GM23338 (cell line): ENCODE measurements around the gene IFIT5. TPM values are rescaled to one million over a fixed set of nuclear protein-coding genes. Genes with fewer than 3 reads are reported as not detected.

ENCODE experiments used
- ATAC-seq: fragments of 200-7000 bp; cut with Tn5 transposase; 3 replicates; pipeline ENCODE4 v1.9.1; 2020
- DNase-seq: peaks from one replicate; pipeline ENCODE4 v3.0.0-alpha.2; 2015; ENCODE audit warnings: low spot score
- H2AFZ ChIP-seq: fragments of 200-600 bp; sonication (generic); 2 replicates; pipeline ENCODE4 v1.8.0; 2016; ENCODE audit warnings: antibody characterized with exemption, mild to moderate bottlenecking, moderate library complexity
- H3F3A ChIP-seq: fragments of 200-600 bp; sonication (generic); replicated peaks from 2 replicates; pipeline ENCODE4 v1.8.0; 2017; ENCODE audit warnings: antibody characterized with exemption, mixed run types, low read depth
- H3K27ac ChIP-seq: fragments of 200-600 bp; sonication (generic); 2 replicates; pipeline ENCODE4 v1.6.1; 2016; ENCODE audit warnings: low read depth
- H3K27me3 ChIP-seq: fragments of 200-600 bp; sonication (generic); 2 replicates; pipeline ENCODE4 v1.8.0; 2016; ENCODE audit warnings: mild to moderate bottlenecking, mixed run types, moderate library complexity; ENCODE audit not compliant: insufficient read depth
- H3K36me3 ChIP-seq: fragments of 200-600 bp; sonication (generic); 2 replicates; pipeline ENCODE4 v1.8.0; 2016; ENCODE audit warnings: mild to moderate bottlenecking; ENCODE audit not compliant: insufficient read depth
- H3K4me1 ChIP-seq: fragments of 200-600 bp; sonication (generic); 2 replicates; pipeline ENCODE4 v1.8.0; 2016; ENCODE audit warnings: mild to moderate bottlenecking, moderate library complexity; ENCODE audit not compliant: insufficient read depth
- H3K4me2 ChIP-seq: fragments of 200-600 bp; sonication (generic); 2 replicates; pipeline ENCODE4 v1.7.1; 2017; ENCODE audit warnings: mixed run types
- H3K4me3 ChIP-seq: fragments of 200-600 bp; sonication (generic); 2 replicates; pipeline ENCODE4 v1.6.1; 2016; ENCODE audit warnings: mixed run types
- H3K79me2 ChIP-seq: fragments of 200-600 bp; sonication (generic); replicated peaks from 2 replicates; pipeline ENCODE4 v1.8.0; 2017; ENCODE audit warnings: mild to moderate bottlenecking; ENCODE audit not compliant: insufficient read depth
- H3K9me2 ChIP-seq: fragments of 200-600 bp; sonication (generic); 2 replicates; pipeline ENCODE4 v1.8.0; 2017; ENCODE audit not compliant: insufficient read depth
- H4K20me1 ChIP-seq: fragments of 200-600 bp; sonication (generic); replicated peaks from 2 replicates; pipeline ENCODE4 v1.8.0; 2017; ENCODE audit warnings: mild to moderate bottlenecking; ENCODE audit not compliant: insufficient read depth
- H3K27ac Mint-ChIP-seq: 2 replicates; pipeline ENCODE4 v1.8.0; 2020; ENCODE audit warnings: inconsistent platforms, mild to moderate bottlenecking, moderate library complexity, mixed read lengths
- H3K27me3 Mint-ChIP-seq: 3 replicates; pipeline ENCODE4 v1.8.0; 2022; ENCODE audit warnings: low read depth, mild to moderate bottlenecking, moderate library complexity, mixed read lengths, inconsistent platforms; ENCODE audit not compliant: insufficient read depth, poor library complexity
- H3K36me3 Mint-ChIP-seq: 3 replicates; pipeline ENCODE4 v1.8.0; 2021; ENCODE audit warnings: low read depth, mild to moderate bottlenecking, inconsistent platforms, moderate library complexity, mixed read lengths
- H3K4me1 Mint-ChIP-seq: 3 replicates; pipeline ENCODE4 v1.8.0; 2020; ENCODE audit warnings: mild to moderate bottlenecking, inconsistent platforms, mixed read lengths
- H3K4me3 Mint-ChIP-seq: 3 replicates; pipeline ENCODE4 v1.8.0; 2021; ENCODE audit warnings: moderate library complexity, mild to moderate bottlenecking, inconsistent platforms, mixed read lengths
- H3K9me3 Mint-ChIP-seq: 3 replicates; pipeline ENCODE4 v1.8.0; 2020; ENCODE audit warnings: moderate library complexity, mild to moderate bottlenecking, inconsistent platforms, mixed read lengths
- CREB1 ChIP-seq: fragments of 250-450 bp; sonication (Bioruptor Pico); IDR thresholded peaks from 2 replicates; pipeline ENCODE4 v1.5.0; 2020; ENCODE audit warnings: low read depth, mild to moderate bottlenecking, moderate library complexity
- EZH2 ChIP-seq: fragments of 200-600 bp; sonication (generic); IDR thresholded peaks from one replicate; pipeline ENCODE4 v1.8.0; 2017; ENCODE audit warnings: antibody characterized with exemption, mild to moderate bottlenecking, low read depth; ENCODE audit not compliant: unreplicated experiment
- EZH2phosphoT487 ChIP-seq: fragments of 200-600 bp; sonication (generic); IDR thresholded peaks from one replicate; pipeline ENCODE4 v1.8.1; 2018; ENCODE audit warnings: antibody characterized with exemption; ENCODE audit not compliant: unreplicated experiment
- JUNB ChIP-seq: IDR thresholded peaks from one replicate; pipeline ENCODE4 v1.6.1; 2016; ENCODE audit warnings: antibody characterized with exemption; ENCODE audit not compliant: unreplicated experiment
- NANOG ChIP-seq: IDR thresholded peaks from 2 replicates; pipeline ENCODE4 v1.6.1; 2016; ENCODE audit warnings: antibody characterized with exemption, borderline replicate concordance
- POLR2AphosphoS5 ChIP-seq: IDR thresholded peaks from 2 replicates; pipeline ENCODE4 v1.6.1; 2016; ENCODE audit warnings: antibody characterized with exemption, low read depth
- STAT1 ChIP-seq: IDR thresholded peaks from one replicate; pipeline ENCODE4 v1.6.1; 2016; ENCODE audit warnings: antibody characterized with exemption; ENCODE audit not compliant: unreplicated experiment
- ZNF114 ChIP-seq: fragments of 250-450 bp; sonication (Bioruptor Pico); IDR thresholded peaks from 2 replicates; pipeline ENCODE4 v1.5.0; 2020; ENCODE audit warnings: mild to moderate bottlenecking, moderate library complexity
- ZNF331 ChIP-seq: fragments of 250-450 bp; sonication (Bioruptor Pico); IDR thresholded peaks from 2 replicates; pipeline ENCODE4 v1.5.0; 2020; ENCODE audit warnings: low read depth, mild to moderate bottlenecking, moderate library complexity
- polyA plus RNA-seq: library from polyadenylated mRNA; unstranded; fragments of >200 nt; fragmentation: Nextera tagmentation; extraction: Ambion mirVana; gene quantifications from 2 replicates; pipeline ENCODE4 v1.2.1, GENCODE V29; 2016
- total RNA-seq: library from RNA; depleted of rRNA; stranded (reverse); fragments of >200 nt; shearing (Covaris generic); gene quantifications from 2 replicates; pipeline ENCODE4 v1.2.3, GENCODE V29; 2014
- TF ChIP-seq, protein P1 (sequence below), 2 experiments: fragments of 200-600 bp in 1 of 2; sonication (generic) in 1 of 2; conservative IDR thresholded peaks; 2 replicates each; pipeline versions ENCODE4 v1.5.1 to v1.6.1; 2016 to 2017; ENCODE audit warnings: antibody characterized with exemption in 2 of 2, low read depth in 2 of 2, mild to moderate bottlenecking in 2 of 2, moderate library complexity in 1 of 2
- TF ChIP-seq, protein P2 (sequence below): IDR thresholded peaks from one replicate; pipeline ENCODE4 v1.6.1; 2018; ENCODE audit warnings: antibody characterized with exemption; ENCODE audit not compliant: unreplicated experiment
- TF ChIP-seq, protein P3 (sequence below): fragments of 250-450 bp; sonication (Bioruptor Pico); IDR thresholded peaks from 2 replicates; pipeline ENCODE4 v1.5.0; 2020; ENCODE audit warnings: mild to moderate bottlenecking, moderate library complexity
- TF ChIP-seq, protein P4 (sequence below): IDR thresholded peaks from 2 replicates; pipeline ENCODE4 v1.6.1; 2016; ENCODE audit warnings: antibody characterized with exemption

IFIT5 gene
- total and polyA plus RNA-seq, 2 experiments from 2014 or later, result 2.7 to 3.2 TPM

DNA sequence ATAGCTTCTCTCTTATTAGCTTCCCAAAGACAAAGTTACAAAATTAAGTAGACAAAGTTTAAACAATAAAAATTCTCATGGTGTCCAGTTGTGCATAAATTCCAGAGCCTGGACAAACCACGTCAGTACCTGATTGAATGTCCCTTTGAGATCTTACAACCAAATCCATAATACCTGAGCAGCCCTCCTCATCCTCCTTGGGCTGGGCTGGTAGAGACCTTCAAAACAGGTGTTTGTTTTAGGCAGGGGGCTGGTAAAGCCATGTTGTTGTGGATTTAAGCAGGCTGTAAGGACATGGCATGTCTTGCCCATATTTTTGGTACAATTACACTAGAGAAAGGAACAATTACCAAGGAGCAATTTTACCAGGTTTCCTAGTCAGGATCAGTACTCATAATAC is 2.1 kb downstream of the IFIT5 start:
- Histone ChIP-seq H2AFZ (no peak overlapping the region), H3K4me3 (no peak overlapping the region), H3K79me2 (no peaks in the 10 kb centered on the region), H3F3A (0 out of 2 replicates have a peak, but pooled peaks cover 3% of the 10 kb centered on the region), H4K20me1 (no peaks in the 10 kb centered on the region), H3K27me3 (peaks cover 33% of the 10 kb centered on the region), H3K4me1 (peaks cover 12% of the 10 kb centered on the region), H3K4me2 (no peak overlapping the region), H3K36me3 (no peaks in the 10 kb centered on the region), H3K9me2 (no peaks in the 10 kb centered on the region), H3K27ac (no peak overlapping the region)
- Mint-ChIP-seq H3K4me1 (peaks cover 17% of the 10 kb centered on the region), H3K36me3 (peaks cover 11% of the 10 kb centered on the region), H3K9me3 (peaks cover 10% of the 10 kb centered on the region), H3K4me3 (no peak overlapping the region), H3K27ac (no peak overlapping the region), H3K27me3 (peaks cover 27% of the 10 kb centered on the region)
- DNase-seq (no peak), ATAC-seq (no peak)
- TF ChIP-seq CREB1 (no peak), EZH2 (no peak), POLR2AphosphoS5 (no peak), EZH2phosphoT487 (no peak), JUNB (no peak), ZNF331 (no peak), STAT1 (no peak), ZNF114 (CRISPR knock-in tag) (no peak), NANOG (no peak)
- TF ChIP-seq, protein P1, sequence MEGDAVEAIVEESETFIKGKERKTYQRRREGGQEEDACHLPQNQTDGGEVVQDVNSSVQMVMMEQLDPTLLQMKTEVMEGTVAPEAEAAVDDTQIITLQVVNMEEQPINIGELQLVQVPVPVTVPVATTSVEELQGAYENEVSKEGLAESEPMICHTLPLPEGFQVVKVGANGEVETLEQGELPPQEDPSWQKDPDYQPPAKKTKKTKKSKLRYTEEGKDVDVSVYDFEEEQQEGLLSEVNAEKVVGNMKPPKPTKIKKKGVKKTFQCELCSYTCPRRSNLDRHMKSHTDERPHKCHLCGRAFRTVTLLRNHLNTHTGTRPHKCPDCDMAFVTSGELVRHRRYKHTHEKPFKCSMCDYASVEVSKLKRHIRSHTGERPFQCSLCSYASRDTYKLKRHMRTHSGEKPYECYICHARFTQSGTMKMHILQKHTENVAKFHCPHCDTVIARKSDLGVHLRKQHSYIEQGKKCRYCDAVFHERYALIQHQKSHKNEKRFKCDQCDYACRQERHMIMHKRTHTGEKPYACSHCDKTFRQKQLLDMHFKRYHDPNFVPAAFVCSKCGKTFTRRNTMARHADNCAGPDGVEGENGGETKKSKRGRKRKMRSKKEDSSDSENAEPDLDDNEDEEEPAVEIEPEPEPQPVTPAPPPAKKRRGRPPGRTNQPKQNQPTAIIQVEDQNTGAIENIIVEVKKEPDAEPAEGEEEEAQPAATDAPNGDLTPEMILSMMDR (conservative IDR thresholded peaks at IDR 0.05; ENCODE audit: low read depth in 2 of 2), result no peak
- TF ChIP-seq, protein P2, sequence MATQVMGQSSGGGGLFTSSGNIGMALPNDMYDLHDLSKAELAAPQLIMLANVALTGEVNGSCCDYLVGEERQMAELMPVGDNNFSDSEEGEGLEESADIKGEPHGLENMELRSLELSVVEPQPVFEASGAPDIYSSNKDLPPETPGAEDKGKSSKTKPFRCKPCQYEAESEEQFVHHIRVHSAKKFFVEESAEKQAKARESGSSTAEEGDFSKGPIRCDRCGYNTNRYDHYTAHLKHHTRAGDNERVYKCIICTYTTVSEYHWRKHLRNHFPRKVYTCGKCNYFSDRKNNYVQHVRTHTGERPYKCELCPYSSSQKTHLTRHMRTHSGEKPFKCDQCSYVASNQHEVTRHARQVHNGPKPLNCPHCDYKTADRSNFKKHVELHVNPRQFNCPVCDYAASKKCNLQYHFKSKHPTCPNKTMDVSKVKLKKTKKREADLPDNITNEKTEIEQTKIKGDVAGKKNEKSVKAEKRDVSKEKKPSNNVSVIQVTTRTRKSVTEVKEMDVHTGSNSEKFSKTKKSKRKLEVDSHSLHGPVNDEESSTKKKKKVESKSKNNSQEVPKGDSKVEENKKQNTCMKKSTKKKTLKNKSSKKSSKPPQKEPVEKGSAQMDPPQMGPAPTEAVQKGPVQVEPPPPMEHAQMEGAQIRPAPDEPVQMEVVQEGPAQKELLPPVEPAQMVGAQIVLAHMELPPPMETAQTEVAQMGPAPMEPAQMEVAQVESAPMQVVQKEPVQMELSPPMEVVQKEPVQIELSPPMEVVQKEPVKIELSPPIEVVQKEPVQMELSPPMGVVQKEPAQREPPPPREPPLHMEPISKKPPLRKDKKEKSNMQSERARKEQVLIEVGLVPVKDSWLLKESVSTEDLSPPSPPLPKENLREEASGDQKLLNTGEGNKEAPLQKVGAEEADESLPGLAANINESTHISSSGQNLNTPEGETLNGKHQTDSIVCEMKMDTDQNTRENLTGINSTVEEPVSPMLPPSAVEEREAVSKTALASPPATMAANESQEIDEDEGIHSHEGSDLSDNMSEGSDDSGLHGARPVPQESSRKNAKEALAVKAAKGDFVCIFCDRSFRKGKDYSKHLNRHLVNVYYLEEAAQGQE, result no peak
- TF ChIP-seq, protein P3, sequence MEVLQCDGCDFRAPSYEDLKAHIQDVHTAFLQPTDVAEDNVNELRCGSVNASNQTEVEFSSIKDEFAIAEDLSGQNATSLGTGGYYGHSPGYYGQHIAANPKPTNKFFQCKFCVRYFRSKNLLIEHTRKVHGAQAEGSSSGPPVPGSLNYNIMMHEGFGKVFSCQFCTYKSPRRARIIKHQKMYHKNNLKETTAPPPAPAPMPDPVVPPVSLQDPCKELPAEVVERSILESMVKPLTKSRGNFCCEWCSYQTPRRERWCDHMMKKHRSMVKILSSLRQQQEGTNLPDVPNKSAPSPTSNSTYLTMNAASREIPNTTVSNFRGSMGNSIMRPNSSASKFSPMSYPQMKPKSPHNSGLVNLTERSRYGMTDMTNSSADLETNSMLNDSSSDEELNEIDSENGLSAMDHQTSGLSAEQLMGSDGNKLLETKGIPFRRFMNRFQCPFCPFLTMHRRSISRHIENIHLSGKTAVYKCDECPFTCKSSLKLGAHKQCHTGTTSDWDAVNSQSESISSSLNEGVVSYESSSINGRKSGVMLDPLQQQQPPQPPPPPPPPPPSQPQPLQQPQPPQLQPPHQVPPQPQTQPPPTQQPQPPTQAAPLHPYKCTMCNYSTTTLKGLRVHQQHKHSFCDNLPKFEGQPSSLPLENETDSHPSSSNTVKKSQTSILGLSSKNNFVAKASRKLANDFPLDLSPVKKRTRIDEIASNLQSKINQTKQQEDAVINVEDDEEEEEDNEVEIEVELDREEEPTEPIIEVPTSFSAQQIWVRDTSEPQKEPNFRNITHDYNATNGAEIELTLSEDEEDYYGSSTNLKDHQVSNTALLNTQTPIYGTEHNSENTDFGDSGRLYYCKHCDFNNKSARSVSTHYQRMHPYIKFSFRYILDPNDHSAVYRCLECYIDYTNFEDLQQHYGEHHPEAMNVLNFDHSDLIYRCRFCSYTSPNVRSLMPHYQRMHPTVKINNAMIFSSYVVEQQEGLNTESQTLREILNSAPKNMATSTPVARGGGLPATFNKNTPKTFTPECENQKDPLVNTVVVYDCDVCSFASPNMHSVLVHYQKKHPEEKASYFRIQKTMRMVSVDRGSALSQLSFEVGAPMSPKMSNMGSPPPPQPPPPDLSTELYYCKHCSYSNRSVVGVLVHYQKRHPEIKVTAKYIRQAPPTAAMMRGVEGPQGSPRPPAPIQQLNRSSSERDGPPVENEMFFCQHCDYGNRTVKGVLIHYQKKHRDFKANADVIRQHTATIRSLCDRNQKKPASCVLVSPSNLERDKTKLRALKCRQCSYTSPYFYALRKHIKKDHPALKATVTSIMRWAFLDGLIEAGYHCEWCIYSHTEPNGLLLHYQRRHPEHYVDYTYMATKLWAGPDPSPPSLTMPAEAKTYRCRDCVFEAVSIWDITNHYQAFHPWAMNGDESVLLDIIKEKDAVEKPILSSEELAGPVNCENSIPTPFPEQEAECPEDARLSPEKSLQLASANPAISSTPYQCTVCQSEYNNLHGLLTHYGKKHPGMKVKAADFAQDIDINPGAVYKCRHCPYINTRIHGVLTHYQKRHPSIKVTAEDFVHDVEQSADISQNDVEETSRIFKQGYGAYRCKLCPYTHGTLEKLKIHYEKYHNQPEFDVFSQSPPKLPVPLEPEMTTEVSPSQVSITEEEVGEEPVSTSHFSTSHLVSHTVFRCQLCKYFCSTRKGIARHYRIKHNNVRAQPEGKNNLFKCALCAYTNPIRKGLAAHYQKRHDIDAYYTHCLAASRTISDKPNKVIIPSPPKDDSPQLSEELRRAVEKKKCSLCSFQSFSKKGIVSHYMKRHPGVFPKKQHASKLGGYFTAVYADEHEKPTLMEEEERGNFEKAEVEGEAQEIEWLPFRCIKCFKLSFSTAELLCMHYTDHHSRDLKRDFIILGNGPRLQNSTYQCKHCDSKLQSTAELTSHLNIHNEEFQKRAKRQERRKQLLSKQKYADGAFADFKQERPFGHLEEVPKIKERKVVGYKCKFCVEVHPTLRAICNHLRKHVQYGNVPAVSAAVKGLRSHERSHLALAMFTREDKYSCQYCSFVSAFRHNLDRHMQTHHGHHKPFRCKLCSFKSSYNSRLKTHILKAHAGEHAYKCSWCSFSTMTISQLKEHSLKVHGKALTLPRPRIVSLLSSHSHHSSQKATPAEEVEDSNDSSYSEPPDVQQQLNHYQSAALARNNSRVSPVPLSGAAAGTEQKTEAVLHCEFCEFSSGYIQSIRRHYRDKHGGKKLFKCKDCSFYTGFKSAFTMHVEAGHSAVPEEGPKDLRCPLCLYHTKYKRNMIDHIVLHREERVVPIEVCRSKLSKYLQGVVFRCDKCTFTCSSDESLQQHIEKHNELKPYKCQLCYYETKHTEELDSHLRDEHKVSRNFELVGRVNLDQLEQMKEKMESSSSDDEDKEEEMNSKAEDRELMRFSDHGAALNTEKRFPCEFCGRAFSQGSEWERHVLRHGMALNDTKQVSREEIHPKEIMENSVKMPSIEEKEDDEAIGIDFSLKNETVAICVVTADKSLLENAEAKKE, result no peak
- TF ChIP-seq, protein P4, sequence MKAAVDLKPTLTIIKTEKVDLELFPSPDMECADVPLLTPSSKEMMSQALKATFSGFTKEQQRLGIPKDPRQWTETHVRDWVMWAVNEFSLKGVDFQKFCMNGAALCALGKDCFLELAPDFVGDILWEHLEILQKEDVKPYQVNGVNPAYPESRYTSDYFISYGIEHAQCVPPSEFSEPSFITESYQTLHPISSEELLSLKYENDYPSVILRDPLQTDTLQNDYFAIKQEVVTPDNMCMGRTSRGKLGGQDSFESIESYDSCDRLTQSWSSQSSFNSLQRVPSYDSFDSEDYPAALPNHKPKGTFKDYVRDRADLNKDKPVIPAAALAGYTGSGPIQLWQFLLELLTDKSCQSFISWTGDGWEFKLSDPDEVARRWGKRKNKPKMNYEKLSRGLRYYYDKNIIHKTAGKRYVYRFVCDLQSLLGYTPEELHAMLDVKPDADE, result no peak
